ENCODE measurements around the gene GDE1.

DNA sequence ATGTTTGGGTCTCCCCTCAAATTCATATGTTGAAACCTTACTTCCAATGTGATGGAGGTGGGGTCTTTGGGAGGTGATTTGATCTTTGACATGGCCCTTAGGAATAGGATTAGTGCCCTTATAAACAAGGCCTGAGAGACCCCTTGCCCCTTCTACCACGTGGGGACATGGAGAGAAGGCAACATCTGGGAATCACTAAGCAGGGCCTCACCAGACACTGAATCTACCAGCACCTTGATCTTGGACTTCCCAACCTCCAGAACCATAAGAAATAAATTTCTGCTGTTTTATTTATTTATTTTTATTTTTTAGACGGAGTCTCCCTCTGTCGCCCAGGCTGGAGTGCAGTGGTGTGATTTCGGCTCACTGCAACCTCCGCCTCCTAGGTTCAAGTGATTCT, 40.1 kb downstream of the GDE1 start:
- TF ChIP-seq, protein P1, sequence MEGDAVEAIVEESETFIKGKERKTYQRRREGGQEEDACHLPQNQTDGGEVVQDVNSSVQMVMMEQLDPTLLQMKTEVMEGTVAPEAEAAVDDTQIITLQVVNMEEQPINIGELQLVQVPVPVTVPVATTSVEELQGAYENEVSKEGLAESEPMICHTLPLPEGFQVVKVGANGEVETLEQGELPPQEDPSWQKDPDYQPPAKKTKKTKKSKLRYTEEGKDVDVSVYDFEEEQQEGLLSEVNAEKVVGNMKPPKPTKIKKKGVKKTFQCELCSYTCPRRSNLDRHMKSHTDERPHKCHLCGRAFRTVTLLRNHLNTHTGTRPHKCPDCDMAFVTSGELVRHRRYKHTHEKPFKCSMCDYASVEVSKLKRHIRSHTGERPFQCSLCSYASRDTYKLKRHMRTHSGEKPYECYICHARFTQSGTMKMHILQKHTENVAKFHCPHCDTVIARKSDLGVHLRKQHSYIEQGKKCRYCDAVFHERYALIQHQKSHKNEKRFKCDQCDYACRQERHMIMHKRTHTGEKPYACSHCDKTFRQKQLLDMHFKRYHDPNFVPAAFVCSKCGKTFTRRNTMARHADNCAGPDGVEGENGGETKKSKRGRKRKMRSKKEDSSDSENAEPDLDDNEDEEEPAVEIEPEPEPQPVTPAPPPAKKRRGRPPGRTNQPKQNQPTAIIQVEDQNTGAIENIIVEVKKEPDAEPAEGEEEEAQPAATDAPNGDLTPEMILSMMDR (IDR thresholded peaks at IDR 0.05; ENCODE audit: insufficient read depth, low read length) = no peak
- TF ChIP-seq POLR2AphosphoS5 (IDR thresholded peaks at IDR 0.05; ENCODE audit: low read depth) = no peak
